HG02938 (cell line): ENCODE results near the gene PRDM16.

ENCODE experiments used
- ATAC-seq: cut with Tn5 transposase; IDR thresholded peaks from one replicate; pipeline ENCODE4 v1.9.1; 2021; ENCODE audit warnings: mild to moderate bottlenecking, moderate library complexity; ENCODE audit not compliant: unreplicated experiment

Gene PRDM16

DNA sequence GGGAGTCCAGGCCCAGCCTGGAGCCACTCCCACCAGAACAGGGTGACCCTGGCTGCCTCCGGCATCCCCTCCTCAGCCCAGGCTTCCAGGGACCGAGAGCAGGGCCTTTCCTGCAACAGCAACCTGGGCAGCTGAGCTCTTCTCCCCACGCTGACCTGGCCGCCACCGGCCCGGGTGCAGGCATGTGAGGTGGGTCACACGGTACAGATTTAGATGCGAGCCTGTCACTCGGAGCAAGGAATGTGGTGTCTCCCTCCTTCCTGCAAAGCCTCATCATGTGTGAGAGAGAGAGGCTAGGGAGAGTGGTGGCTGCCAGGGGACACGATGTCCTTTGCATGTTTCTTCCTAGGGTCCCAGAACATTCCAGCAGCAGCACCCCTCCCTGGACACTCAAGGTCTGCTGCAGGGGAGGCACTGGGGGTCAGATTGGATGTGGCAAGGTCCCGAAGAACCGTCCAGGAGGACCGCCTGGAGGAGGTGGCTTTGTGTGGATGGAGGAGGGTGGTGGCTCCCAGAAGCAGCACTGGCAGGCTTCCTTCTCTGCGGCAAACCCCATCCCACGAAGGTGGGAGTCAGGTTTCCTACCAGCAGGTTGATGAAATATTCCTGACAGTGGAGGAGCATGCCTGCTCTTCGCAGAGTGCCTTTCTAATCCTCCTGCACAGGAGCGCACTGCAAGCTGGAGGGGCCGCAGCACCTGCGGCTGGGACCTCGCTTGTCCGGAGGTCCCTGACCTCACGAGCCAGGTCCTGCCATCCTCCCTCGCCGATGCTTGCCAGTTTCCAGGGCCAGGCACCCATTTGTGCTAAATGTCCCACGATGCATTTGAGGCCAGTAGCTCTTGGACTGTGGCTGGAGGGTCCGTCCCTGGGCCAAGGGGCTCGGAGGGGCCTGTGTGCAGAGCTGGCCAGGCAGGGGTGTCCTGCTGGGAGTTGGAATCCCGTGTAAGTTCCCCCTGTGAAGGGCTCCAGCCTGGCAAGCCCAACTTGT, 68.4 kb downstream of the PRDM16 start:
- no peak for ATAC-seq

DNA sequence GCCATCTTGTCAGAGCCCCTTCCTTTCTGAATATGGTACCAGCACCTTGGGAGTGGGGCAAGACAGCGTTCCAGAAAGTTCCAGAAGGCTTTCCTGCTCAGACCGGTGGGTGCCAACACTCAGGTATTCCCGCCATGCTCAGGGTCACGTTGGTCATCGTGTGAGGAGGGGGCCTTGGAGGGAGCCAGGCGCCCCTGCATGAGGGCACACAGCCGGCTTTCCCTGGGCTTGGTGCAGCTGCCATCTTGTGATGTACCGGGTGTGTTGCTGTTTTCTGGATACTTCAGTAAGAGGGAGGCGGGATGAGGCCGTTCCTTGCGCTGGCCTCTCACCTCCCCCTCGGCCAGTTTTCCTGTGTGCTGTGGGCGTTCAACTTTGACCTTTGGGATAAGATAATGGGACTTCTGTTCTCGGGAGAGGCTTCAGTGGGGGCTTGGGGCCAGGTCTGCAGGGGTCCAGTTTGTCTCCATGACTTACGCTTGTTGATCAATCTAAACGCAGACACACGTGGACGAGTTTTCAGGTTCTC, 69.7 kb downstream of the PRDM16 start:
- ATAC-seq, result no peak

DNA sequence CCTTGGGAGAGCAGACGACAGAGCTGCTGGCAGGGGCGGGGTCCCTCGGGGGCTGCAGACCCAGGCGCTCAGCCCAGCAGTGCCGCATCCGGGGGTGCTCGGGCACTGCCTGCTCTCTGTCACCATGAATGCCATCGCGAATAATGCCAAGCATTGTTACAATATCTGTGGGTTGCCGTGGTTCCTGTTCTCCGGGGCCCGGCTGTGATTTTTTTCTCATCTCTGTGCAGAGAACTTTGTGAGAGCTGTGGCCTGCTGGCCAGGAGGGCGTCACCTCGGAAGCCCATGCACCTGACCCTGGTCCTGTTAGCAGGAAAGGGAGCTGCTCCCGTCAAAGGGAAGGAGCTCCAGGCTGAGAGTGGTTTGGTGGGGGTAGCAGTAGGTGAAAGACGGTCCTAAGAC, 70.4 kb downstream of the PRDM16 start:
- ATAC-seq, result no peak

DNA sequence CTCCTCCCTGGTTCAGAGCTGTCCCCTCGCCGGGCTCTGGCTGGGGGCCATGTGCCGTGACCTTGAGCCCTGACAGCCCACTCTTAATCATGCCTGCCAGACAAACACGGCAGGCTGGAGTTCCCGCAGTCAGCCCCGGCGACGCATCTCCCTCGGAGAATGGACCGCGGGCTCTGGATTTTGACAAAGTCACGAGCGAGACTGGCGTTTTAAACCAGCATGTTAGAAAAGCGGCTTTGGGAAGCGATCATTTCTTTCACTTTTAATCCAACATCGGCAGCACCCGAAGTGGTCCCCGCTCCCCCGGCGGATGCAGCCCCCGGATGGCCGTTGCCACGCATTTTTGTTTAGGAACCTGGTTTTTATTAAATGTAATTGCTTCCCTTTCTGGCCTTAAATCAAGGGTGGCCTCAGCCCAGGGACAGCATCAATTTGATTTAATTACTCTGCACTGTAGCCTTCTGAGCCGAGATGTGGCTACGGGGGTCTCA, 70.9 kb downstream of the PRDM16 start:
- no peak for ATAC-seq

DNA sequence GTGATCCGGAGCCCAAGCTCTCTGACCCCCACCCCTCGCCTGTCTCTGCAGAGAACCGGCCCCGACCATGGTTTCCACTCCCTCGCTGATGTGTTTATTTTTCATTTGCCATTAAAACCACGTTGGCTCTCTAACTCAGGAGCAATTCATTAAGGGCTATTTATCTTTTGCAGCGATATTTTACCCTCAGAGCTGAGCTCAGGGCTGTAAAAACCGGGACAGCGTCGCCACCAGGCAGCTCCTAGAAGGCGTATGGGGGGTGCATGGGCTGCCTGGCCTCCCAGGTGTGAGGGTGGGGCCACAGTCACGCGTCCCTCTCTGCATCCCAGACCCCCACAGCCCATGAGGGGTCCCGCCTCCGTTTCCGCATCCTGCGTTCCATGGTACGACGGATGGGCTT, 71.4 kb downstream of the PRDM16 start:
- ATAC-seq, result no peak

DNA sequence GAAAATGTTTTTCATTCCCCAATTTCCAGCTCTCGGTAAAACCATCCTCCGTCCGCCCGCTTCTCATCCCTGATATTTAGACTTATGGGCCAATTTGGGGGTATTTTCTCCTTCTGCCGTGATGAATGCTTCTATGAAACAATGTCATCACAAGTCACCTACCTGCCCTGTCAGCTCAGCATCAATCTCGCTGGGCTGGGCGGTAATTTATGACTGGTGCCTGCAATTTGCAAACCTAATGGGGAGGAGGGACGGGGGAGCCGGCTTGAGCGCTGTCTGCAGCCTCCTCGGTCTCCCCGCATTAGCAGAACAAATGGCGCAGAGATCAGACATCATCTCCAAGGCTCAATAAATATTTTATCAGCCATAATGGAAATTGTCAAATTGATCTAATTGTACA, 72.1 kb downstream of the PRDM16 start:
- no peak for ATAC-seq

DNA sequence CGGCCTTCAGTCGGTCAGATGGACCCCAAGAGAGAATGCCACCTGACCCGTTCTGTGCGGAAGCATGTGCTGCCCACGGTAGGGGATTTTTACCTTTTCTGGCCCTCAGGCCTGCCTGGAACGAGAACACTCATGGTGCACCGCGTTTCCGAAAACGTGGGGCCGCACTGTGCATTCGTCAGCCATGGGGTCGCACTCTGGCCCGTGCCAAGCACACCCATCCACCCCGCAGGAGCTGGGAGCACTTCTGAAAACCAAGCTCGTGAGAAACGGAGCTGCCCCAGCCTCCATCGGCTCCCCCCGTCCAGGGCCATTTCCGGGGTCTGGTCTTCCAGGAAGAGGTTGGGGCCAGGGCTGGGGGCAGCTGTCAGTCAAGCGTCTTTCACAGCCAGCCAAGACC, 72.8 kb downstream of the PRDM16 start:
- ATAC-seq, result no peak

DNA sequence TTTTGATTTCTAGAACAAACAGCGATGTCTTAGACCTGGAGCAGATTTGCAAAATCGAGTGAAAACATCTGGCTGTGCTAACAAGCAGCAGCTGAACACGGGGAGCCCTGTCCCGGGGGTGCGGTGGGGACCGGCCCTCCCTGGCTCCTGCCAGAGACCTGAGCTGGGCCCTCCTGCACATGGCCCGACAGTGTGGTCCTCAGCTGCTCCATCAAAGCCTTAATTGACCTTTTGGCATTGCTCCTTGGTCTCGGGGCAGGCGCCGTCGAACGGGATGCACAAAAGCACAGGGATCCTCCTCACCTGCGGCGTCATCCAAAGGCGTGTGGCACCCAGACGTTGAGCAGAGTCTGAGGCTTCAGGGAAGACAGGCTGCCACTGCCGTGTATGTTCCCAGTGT, 73.2 kb downstream of the PRDM16 start:
- ATAC-seq, result no peak

DNA sequence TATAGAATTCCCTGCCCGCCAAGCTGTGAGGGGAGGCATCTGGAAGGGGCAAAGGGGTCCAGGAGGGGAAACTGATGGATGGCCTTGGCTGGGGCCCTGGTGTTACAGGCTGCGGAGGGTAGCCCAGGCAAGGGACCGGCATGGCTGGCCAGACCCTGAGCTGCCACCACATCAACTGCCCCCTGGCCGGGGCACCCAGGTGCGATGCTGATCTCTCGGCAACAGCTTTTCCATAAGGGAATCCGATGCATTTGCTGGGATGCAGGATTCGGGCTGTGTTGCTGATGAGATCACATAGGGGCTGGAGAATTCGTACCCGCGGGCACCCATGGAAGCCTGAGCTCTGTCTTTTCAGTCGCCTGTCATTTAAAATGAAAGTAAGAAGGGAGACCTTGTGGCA, 73.7 kb downstream of the PRDM16 start:
- no peak for ATAC-seq

DNA sequence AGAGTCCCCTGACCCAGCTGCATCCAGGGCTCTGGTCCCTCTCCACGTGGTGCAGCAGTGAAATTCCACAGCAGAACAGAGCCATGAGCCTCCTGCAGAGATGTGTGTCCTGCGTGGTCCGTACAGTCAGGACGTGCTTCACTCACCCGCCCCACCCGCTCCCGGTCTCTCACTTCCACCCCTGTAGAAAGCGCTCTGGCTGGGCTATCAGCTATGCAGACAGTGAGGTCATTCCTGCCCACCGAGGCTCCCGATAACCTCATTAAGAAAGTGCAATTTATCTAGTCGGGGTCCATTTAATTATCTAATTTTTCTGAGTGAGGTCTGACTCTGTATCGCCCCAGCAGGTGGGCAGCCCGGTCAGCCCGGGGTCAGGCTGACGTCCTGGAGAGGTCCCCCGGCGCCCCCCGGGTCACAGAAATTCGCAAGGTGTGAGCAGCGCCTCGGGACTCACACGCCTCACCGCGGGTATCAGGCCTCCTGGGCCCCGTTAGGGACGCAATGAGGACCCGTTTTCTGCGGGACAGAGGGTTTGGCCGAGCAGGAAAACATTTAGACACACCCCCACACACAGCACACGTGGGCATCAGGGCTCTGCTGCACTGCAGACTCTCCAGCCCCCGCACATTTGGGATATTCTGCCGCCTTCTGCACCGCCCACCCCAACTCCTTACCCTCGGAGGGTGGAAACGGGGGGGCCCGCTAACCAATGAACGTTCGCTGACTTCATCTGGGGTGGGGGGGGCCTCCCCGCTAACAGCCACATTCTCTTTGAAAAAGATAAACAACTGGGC, 76.7 kb downstream of the PRDM16 start:
- ATAC-seq, result no peak

DNA sequence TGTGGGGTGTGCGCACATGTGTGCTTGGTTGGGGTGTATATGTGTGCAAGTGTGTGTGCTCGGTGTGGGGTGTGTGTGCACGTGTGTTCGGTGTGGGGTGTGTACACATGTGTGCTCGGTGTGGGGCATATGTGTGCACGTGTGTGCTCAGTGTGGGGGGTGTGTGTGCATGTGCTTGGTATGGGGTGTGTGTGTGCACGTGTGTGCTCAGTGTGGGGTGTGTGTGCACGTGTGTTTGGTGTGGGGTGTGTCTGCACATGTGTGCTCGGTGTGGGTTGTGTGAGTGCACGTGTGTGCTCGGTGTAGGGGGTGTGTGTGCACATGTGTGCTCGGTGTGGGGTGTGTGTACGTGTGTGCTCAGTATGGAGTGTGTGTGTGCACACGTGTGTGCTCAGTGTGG, 77.5 kb downstream of the PRDM16 start:
- ATAC-seq, result no peak

DNA sequence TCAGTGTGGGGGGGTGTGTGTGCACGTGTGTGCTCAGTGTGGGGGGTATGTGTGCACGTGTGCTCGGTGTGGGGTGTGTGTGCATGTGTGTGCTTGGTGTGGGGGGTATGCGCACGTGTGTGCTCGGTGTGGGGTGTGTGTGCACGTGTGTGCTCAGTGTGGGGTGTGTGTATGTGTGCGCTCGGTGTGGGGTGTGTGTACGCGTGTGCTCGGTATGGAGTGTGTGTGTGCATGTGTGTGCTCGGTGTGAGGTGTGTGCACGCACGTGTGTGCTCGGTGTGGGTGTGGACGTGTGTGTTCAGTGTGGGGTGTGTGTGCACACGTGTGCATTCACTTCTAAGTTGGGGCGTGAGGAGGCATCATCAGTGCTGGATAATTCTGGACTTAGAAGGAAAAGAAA, 77.9 kb downstream of the PRDM16 start:
- no peak for ATAC-seq

DNA sequence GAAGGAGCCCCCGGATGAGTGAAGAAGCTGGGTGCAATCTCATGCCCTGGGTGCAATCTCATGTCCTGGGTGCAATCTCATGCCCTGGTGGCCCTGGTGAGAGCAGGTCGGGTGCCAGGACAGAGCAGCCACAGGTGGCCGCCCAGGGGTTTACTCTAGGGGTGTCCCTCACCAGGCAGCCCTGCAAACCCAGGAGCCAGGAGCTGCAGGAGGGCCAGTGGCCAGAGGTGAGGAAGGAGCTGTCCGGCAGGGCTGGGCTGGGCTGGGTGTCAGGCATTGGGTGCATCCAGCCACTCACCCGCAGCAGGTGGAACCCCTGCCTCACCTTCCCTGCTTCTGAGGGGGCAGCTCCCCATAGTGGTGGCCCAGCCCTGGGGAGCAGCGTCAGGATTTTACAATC, 79.2 kb downstream of the PRDM16 start:
- ATAC-seq, result no peak

DNA sequence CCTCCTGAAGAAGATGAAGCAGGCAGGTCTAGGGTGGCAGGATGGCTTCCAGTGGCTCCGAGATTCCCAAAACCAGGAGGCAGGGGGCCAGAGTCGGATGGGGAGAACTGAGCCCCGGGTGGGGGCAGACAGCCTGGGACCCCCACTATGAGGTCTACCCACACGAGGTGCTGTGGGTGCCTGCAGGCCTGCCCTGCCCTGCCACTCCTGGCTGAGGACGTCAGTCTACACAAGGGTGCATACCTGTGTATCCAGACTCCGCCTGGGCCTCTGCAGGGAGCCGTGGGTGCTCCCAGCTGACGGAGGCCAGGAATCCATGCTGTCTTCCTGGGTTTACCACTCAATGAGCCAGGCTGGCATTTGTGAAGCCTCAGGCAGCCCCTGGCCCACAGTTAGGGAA, 80.3 kb downstream of the PRDM16 start:
- ATAC-seq, result no peak

DNA sequence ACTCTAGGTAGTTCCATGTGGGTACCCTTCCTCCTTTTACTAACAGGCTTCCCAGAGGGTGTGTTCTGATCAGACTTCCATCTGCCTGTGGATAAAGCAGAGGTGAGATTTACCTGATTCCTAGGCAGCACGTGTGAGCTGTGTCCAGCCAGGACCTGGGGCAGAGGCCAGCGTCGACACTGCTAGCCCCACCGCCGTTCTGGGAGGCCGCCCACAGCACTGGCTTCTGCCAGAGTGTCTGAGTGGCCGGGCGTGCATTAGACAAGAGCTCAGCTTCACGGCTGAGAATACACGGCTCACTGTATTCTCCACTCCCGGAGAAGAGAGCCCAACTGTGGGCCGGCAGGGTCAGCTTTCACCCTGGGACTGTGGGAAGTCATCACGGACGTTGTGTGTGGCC, 82.5 kb downstream of the PRDM16 start:
- no peak for ATAC-seq

DNA sequence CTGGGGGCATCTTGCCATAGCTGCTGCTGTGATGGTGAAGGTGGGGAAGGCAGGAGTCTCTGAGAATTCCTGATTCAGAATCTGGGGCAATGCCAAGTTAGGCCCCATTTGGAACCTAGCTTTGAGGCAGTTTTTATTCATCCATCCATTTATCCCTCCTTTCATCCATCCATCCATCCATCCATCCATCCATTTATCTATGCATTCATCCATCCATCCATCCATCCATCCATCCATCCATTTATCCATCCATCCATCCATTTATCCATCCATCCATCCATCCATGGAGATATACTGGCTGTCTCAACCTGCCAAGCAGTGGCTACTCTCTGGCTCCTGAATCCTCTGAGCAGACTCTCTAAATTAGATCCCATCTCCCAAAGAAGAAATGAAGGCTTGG, 83.1 kb downstream of the PRDM16 start:
- no peak for ATAC-seq

DNA sequence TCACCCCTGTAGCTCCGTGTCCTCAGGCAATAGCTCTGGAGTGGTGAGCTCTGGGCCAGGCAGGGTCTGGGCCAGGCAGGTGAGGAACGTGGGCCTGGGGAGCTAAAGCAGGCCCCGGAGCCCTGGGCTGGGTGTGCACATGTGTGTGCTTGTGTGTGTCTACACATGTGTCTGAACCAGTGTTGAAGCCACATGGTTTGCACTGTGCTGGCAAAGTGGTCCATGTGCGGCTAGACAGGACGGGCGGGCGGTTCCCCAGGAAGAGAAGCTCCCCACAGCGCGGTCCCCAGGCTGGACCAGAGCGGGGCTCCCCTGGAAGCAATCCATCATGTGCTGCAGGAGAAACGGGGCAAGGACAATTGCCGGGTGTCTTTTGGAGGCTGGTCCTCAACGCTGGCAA, 84.2 kb downstream of the PRDM16 start:
- ATAC-seq, result no peak

DNA sequence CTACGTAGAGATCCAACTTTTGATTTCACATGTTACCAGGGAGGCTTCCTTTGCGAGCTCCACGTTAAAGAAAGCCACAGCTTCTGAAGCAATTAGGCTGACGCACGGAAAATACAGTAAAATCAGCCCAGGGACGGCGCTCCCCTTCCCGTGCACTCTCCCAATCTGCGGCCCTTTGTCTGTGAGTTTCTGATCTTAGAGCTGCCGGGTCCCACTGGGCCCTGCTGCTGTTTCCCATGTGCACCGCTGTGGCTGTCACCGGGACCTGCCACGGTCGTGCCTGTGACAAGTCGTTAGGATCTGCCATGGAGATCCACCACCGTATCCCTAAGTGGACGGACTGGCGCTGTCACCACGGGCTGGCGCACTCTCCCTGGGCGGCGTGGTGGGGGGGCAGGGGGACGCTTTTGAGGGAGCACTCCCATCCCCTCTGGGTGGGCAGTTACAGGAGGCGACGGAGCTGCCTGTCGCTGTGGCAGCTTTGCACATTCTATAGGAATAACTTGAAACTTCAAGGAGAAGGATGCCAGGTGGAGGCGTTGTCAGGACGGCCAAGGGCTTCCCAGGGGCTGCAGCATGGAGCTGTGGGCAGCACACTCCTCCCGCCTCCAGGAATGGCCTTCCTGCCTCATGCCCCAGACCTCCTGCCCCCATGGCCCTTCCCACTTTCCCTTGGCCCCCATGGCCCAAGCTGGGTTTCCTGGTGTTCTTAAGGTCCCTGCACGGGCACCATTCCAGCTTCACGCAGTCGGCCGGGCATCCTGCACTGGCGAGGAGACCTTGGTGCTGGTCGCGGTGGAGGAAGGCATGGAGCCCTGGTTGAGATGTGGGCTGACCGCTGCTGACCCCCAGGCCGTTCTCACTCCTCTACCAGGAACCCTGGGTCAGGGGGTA, 85.1 kb downstream of the PRDM16 start:
- no peak for ATAC-seq

DNA sequence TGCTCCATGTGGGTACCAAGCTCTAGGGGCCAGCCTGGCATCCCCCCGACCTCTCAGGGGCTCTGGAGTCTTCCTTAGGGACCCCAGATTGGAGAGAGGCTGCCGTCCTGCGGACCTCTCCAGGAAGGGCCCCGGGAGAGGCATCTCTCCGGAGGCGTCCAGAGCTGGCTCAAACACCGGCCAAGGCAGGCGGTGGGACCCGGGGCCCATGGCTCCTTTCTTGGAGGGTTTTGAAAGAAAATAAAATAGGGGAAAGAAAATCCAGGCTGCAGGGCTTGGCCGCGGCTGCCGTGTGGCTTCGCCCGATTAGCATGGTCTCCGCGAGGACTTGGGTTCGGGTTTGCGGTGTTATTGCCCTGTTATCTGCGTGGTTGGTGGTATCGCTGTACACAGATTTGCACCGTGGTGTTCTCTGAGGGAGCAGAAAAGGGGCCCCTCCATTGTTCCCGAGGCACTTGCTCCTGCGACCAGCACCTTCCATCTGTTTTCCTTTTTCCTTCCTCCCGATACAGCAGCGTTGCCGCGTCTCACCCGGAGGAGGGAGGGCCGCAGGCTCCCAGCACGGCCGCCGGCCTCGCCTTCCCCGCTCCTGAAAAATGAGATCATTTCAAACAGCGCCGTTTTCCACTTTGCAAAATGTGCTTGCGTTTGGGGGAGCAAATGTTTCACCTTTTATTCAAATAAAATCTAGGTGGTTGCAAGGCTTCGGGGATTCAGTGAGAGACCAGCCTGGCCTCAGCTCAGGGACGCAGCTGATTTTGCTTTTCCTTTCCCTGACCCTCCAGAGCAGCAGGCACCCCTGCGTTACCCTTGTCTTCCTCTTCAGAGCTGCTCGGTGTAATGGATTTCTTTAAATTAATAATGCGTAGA, 86.3 kb downstream of the PRDM16 start:
- ATAC-seq, result no peak

DNA sequence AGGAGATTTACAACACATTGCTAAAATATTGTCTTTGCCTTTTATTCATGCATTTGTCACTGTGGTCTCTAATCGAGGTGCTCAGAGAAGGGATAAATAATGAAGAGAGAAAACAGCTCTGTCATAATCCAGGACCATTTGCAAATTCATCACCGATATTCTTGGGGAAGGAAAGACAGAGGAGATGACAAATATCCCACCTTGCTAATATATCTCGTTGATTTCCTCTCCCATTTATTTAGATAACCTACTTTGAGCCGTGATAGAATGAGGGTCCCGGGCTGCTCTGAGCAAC, 86.9 kb downstream of the PRDM16 start:
- no peak for ATAC-seq
